Measurements from ENCODE around the gene ZNF516.
A peak's percentile ranks its signal among the peaks of the same experiment; 100 is the strongest.

The ZNF516 gene

GRCh38 chr18:76367168-76368125 is 127.6 kb downstream of the ZNF516 start:
- Histone ChIP-seq H3K23ac (ENCODE audit: low read length in 2 of 2) (no peak overlapping the region), H3K4ac (ENCODE audit: low read depth in 1 of 2, low read length in 2 of 2) (no peak overlapping the region), H2BK5ac (ENCODE audit: low read depth, low read length, poor library complexity, severe bottlenecking) (peak overlapping the region; percentile 35), H3K4me2 (ENCODE audit: low read length, poor library complexity, severe bottlenecking) (no peak overlapping the region), H3K4me3 (ENCODE audit: insufficient read depth in 1 of 2, low read depth in 1 of 2, low read length in 2 of 2) (no peak overlapping the region), H3K79me1 (replicated peaks; ENCODE audit: low read length, poor library complexity, severe bottlenecking) (peaks cover 29% of the 10 kb centered on the region), H4K91ac (ENCODE audit: low read length) (no peak overlapping the region), H3K14ac (ENCODE audit: low read length in 2 of 2) (no peak overlapping the region), H3K9me3 (ENCODE audit: control insufficient read depth, low read length) (no peaks in the 10 kb centered on the region), H3K27me3 (ENCODE audit: control insufficient read depth in 1 of 2, insufficient read depth in 1 of 2, low read length in 2 of 2) (no peaks in the 10 kb centered on the region), H2BK12ac (ENCODE audit: low read length in 2 of 2) (no peak overlapping the region), H2AFZ (ENCODE audit: low read depth, low read length) (no peak overlapping the region), H4K8ac (ENCODE audit: low read length) (no peak overlapping the region), H2BK15ac (ENCODE audit: low read depth, poor library complexity, severe bottlenecking) (no peak overlapping the region), H2BK120ac (ENCODE audit: low read depth, low read length) (no peak overlapping the region), H3K4me1 (ENCODE audit: control insufficient read depth, insufficient read depth, low read depth, low read length) (peaks cover 18% of the 10 kb centered on the region), H3K18ac (ENCODE audit: low read depth in 1 of 2, low read length in 2 of 2) (no peak overlapping the region), H3K9ac (ENCODE audit: low read length) (no peak overlapping the region), H3K27ac (ENCODE audit: low read length, poor library complexity, severe bottlenecking) (no peak overlapping the region), H3K36me3 (ENCODE audit: control insufficient read depth in 1 of 2, insufficient read depth in 2 of 2, low read depth in 1 of 2, low read length in 2 of 2) (peaks cover 28 to 59% of the 10 kb centered on the region in 2 experiments), H2AK5ac (ENCODE audit: low read length, severe bottlenecking) (peak overlapping the region; percentile 61)
- no peak for DNase-seq
- 96% methylated on average over 17 of the region's 20 CpGs for WGBS

- Histone ChIP-seq H3K4me3 (ENCODE audit: insufficient read depth in 1 of 2, low read depth in 1 of 2, low read length in 2 of 2) (no peak overlapping the region), H4K91ac (ENCODE audit: low read length) (no peak overlapping the region), H3K4ac (ENCODE audit: low read depth in 1 of 2, low read length in 2 of 2) (no peak overlapping the region), H3K14ac (ENCODE audit: low read length in 2 of 2) (no peak overlapping the region), H3K36me3 (ENCODE audit: control insufficient read depth in 1 of 2, insufficient read depth in 2 of 2, low read depth in 1 of 2, low read length in 2 of 2) (peaks cover 25 to 70% of the 10 kb centered on the region in 2 experiments), H2AFZ (ENCODE audit: low read depth, low read length) (no peak overlapping the region), H3K4me2 (ENCODE audit: low read length, poor library complexity, severe bottlenecking) (no peak overlapping the region), H2BK12ac (ENCODE audit: low read length in 2 of 2) (no peak overlapping the region), H2BK5ac (ENCODE audit: low read depth, low read length, poor library complexity, severe bottlenecking) (peak overlapping the region; percentile 35), H3K27ac (ENCODE audit: low read length, poor library complexity, severe bottlenecking) (peak overlapping the region; percentile 12), H3K4me1 (ENCODE audit: control insufficient read depth, insufficient read depth, low read depth, low read length) (peaks cover 18% of the 10 kb centered on the region), H2AK5ac (ENCODE audit: low read length, severe bottlenecking) (peak overlapping the region; percentile 94), H3K9ac (ENCODE audit: low read length) (no peak overlapping the region), H2BK15ac (ENCODE audit: low read depth, poor library complexity, severe bottlenecking) (no peak overlapping the region), H3K9me3 (ENCODE audit: control insufficient read depth, low read length) (no peaks in the 10 kb centered on the region), H3K18ac (ENCODE audit: low read depth in 1 of 2, low read length in 2 of 2) (no peak overlapping the region), H4K8ac (ENCODE audit: low read length) (no peak overlapping the region), H2BK120ac (ENCODE audit: low read depth, low read length) (no peak overlapping the region), H3K79me1 (replicated peaks; ENCODE audit: low read length, poor library complexity, severe bottlenecking) (peaks cover 31% of the 10 kb centered on the region), H3K23ac (ENCODE audit: low read length in 2 of 2) (no peak overlapping the region), H3K27me3 (ENCODE audit: control insufficient read depth in 1 of 2, insufficient read depth in 1 of 2, low read length in 2 of 2) (no peaks in the 10 kb centered on the region)
- 98% methylated on average over 7 of the region's 10 CpGs for WGBS
- no peak for DNase-seq
These were observed 129.5 kb downstream of the ZNF516 start for GRCh38 chr18:76365561-76365960.

- 96% methylated on average over 6 of the region's 14 CpGs for WGBS
- peak overlapping the region in 1 of 2 experiments; percentile 5 for H3K18ac ChIP-seq (ENCODE audit: low read depth in 1 of 2, low read length in 2 of 2)
- H3K27ac ChIP-seq (ENCODE audit: low read length, poor library complexity, severe bottlenecking), result peak overlapping the region; percentile 3
- H3K4me3 ChIP-seq (ENCODE audit: insufficient read depth in 1 of 2, low read depth in 1 of 2, low read length in 2 of 2), result no peak overlapping the region
- H3K79me1 ChIP-seq (replicated peaks; ENCODE audit: low read length, poor library complexity, severe bottlenecking), result peaks cover 32% of the 10 kb centered on the region
- no peak overlapping the region for H3K9ac ChIP-seq (ENCODE audit: low read length)
- H4K91ac ChIP-seq (ENCODE audit: low read length), result no peak overlapping the region
- H2AFZ ChIP-seq (ENCODE audit: low read depth, low read length), result no peak overlapping the region
- no peak overlapping the region for H3K4ac ChIP-seq (ENCODE audit: low read depth in 1 of 2, low read length in 2 of 2)
- no peaks in the 10 kb centered on the region for H3K9me3 ChIP-seq (ENCODE audit: control insufficient read depth, low read length)
- no peak overlapping the region for H2BK120ac ChIP-seq (ENCODE audit: low read depth, low read length)
- no peak overlapping the region for H2BK15ac ChIP-seq (ENCODE audit: low read depth, poor library complexity, severe bottlenecking)
- H3K14ac ChIP-seq (ENCODE audit: low read length in 2 of 2), result no peak overlapping the region
- no peak overlapping the region for H4K8ac ChIP-seq (ENCODE audit: low read length)
- H2BK5ac ChIP-seq (ENCODE audit: low read depth, low read length, poor library complexity, severe bottlenecking), result no peak overlapping the region
- no peak for DNase-seq
- no peak overlapping the region for H2BK12ac ChIP-seq (ENCODE audit: low read length in 2 of 2)
- no peak overlapping the region for H3K23ac ChIP-seq (ENCODE audit: low read length in 2 of 2)
- no peak overlapping the region for H3K4me2 ChIP-seq (ENCODE audit: low read length, poor library complexity, severe bottlenecking)
- H3K27me3 ChIP-seq (ENCODE audit: control insufficient read depth in 1 of 2, insufficient read depth in 1 of 2, low read length in 2 of 2), result no peaks in the 10 kb centered on the region
- no peak overlapping the region for H2AK5ac ChIP-seq (ENCODE audit: low read length, severe bottlenecking)
- H3K36me3 ChIP-seq (ENCODE audit: control insufficient read depth in 1 of 2, insufficient read depth in 2 of 2, low read depth in 1 of 2, low read length in 2 of 2), result peaks cover 19 to 68% of the 10 kb centered on the region in 2 experiments
- peaks cover 18% of the 10 kb centered on the region for H3K4me1 ChIP-seq (ENCODE audit: control insufficient read depth, insufficient read depth, low read depth, low read length)
These were observed 130.5 kb downstream of the ZNF516 start for GRCh38 chr18:76364282-76365259.
